Fibroblast of lung (primary cell): ENCODE measurements around the gene KCP. TPM values are rescaled to one million over a fixed set of nuclear protein-coding genes. Genes with fewer than 3 reads are reported as not detected.
A peak's percentile ranks its signal among the peaks of the same experiment; 100 is the strongest.

Source experiments
- DNase-seq, 2 donors: peaks; one replicate each; pipeline versions ENCODE4 v3.0.0 to v3.0.0-alpha.2; 2010; ENCODE audit warnings: low read depth in 2 of 2
- H2AFZ ChIP-seq: 2 replicates; pipeline ENCODE4 v1.5.1; 2012; ENCODE audit warnings: low read length, control low read depth, inconsistent platforms
- H3K27ac ChIP-seq: 2 replicates; pipeline ENCODE4 v1.5.1; 2011; ENCODE audit warnings: low read length, control low read depth; ENCODE audit not compliant: insufficient read depth
- H3K27me3 ChIP-seq: 2 replicates; pipeline ENCODE4 v1.5.1; 2011; ENCODE audit warnings: mild to moderate bottlenecking, low read length; ENCODE audit not compliant: control insufficient read depth, insufficient read depth
- H3K36me3 ChIP-seq: 2 replicates; pipeline ENCODE4 v1.5.1; 2011; ENCODE audit warnings: low read length; ENCODE audit not compliant: control insufficient read depth, insufficient read depth
- H3K4me1 ChIP-seq: 2 replicates; pipeline ENCODE4 v1.5.1; 2011; ENCODE audit warnings: low read length; ENCODE audit not compliant: control insufficient read depth, insufficient read depth; ENCODE audit errors: extremely low read depth
- H3K4me2 ChIP-seq: 2 replicates; pipeline ENCODE4 v1.5.1; 2011; ENCODE audit warnings: low read length, control low read depth; ENCODE audit not compliant: insufficient read depth; ENCODE audit errors: extremely low read depth
- H3K4me3 ChIP-seq, 4 experiments: fragments of 200-600 bp in 1 of 4; sonication (generic) in 1 of 4; replicated peaks in 1 of 4; 2 replicates each; pipeline ENCODE4 v1.5.1; 2011 to 2016; ENCODE audit warnings: low read length in 4 of 4, low read depth in 3 of 4, mild to moderate bottlenecking in 3 of 4, control low read depth in 2 of 4, inconsistent platforms in 1 of 4, mixed read lengths in 1 of 4; ENCODE audit not compliant: insufficient read depth in 1 of 4; ENCODE audit errors: control extremely low read depth in 1 of 4
- H3K79me2 ChIP-seq: 2 replicates; pipeline ENCODE4 v1.5.1; 2012; ENCODE audit warnings: mild to moderate bottlenecking, low read length, inconsistent platforms; ENCODE audit not compliant: control insufficient read depth, insufficient read depth
- H3K9ac ChIP-seq: 2 replicates; pipeline ENCODE4 v1.5.1; 2011; ENCODE audit warnings: mild to moderate bottlenecking, low read length, control low read depth; ENCODE audit not compliant: insufficient read depth
- H3K9me3 ChIP-seq: 2 replicates; pipeline ENCODE4 v1.5.1; 2012; ENCODE audit warnings: low read depth, low read length; ENCODE audit not compliant: control insufficient read depth, insufficient read depth
- H4K20me1 ChIP-seq: 2 replicates; pipeline ENCODE4 v1.5.1; 2011; ENCODE audit warnings: low read length; ENCODE audit not compliant: control insufficient read depth, insufficient read depth; ENCODE audit errors: extremely low read depth
- EZH2 ChIP-seq: IDR thresholded peaks from 2 replicates; pipeline ENCODE4 v1.5.1; 2012; ENCODE audit warnings: low read length, control low read depth, mild to moderate bottlenecking; ENCODE audit errors: missing control alignments
- polyA plus RNA-seq, 2 donors: library from polyadenylated mRNA; depleted of rRNA in 1 of 2; stranded (reverse) in 1 of 2; unstranded in 1 of 2; fragments of >200 nt; gene quantifications; 2 replicates each; pipeline ENCODE4 v1.2.1, GENCODE V29; 2011 to 2012; ENCODE audit warnings: missing spikeins in 1 of 2
- total RNA-seq: library from RNA; depleted of rRNA; stranded (reverse); fragments of >200 nt; gene quantifications from 2 replicates; pipeline ENCODE4 v1.2.1, GENCODE V29; 2014
- TF ChIP-seq, protein P1 (sequence below), 2 donors: IDR thresholded peaks in 1 of 2; conservative IDR thresholded peaks in 1 of 2; 1 replicate in 1 of 2; 2 replicates in 1 of 2; pipeline ENCODE4 v1.5.1; 2011 to 2012; ENCODE audit warnings: low read length in 2 of 2, control low read depth in 1 of 2, inconsistent platforms in 1 of 2, low read depth in 1 of 2, mild to moderate bottlenecking in 1 of 2

KCP gene
- total and polyA plus RNA-seq, 2 donors (not counting 1 experiment from before 2014, with no cell fraction given) = 0.08 to 0.50 TPM

DNA sequence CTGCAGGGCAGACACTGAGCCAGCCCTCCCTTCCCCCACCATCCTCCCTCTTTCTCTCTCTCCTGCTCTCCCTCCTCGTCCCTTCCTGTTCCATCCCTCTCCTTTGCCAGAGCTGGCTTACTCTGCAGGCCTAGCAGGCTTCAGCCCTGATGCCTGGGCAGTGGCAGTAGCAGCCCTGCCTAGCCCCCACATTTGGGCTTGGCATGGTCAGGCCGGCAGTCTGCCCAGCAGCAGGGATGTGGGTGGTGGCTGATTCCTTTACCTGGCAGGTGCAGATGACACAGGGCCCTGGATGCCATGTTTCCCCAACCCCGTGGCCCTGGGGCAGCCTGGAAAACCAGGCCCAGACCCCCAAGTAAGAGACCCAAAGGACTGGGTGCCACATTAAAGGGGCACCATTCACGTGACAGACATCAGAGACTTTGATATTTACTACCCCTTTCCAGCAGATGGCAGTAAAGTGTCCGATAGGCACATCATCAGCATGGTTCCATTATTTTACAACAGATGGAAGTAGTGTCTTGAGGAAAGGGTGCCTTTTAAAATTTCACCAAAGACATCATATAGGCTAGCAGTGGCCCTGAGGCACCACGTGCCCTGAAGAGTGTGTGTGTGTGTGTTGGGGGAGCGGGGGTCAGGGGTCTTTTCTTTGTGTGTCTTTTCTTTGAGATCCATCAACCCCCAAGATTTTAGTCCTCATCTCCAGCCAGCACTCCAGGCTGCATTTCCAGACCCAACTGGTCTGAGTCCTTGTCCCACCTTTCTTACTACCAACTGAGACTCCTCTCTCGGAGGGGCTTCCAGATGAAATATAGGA lies 5.9 kb downstream of the KCP start:
- Histone ChIP-seq H3K79me2 (no peaks in the 10 kb centered on the region), H3K27ac (no peak overlapping the region), H4K20me1 (no peaks in the 10 kb centered on the region), H3K4me2 (no peak overlapping the region), H3K27me3 (peaks cover 6% of the 10 kb centered on the region), H3K4me3 (no peak overlapping the region), H3K9ac (no peak overlapping the region), H3K9me3 (no peaks in the 10 kb centered on the region), H2AFZ (no peak overlapping the region), H3K36me3 (no peaks in the 10 kb centered on the region), H3K4me1 (no peaks in the 10 kb centered on the region)
- no peak for TF ChIP-seq EZH2
- TF ChIP-seq, protein P1, sequence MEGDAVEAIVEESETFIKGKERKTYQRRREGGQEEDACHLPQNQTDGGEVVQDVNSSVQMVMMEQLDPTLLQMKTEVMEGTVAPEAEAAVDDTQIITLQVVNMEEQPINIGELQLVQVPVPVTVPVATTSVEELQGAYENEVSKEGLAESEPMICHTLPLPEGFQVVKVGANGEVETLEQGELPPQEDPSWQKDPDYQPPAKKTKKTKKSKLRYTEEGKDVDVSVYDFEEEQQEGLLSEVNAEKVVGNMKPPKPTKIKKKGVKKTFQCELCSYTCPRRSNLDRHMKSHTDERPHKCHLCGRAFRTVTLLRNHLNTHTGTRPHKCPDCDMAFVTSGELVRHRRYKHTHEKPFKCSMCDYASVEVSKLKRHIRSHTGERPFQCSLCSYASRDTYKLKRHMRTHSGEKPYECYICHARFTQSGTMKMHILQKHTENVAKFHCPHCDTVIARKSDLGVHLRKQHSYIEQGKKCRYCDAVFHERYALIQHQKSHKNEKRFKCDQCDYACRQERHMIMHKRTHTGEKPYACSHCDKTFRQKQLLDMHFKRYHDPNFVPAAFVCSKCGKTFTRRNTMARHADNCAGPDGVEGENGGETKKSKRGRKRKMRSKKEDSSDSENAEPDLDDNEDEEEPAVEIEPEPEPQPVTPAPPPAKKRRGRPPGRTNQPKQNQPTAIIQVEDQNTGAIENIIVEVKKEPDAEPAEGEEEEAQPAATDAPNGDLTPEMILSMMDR (conservative IDR thresholded peaks at IDR 0.05 in 1 of 2, IDR thresholded peaks at IDR 0.05 in 1 of 2; ENCODE audit: low read depth in 1 of 2, low read length in 2 of 2) = peak; percentile 49 to 66
- DNase-seq = peak; percentile 35 to 66

DNA sequence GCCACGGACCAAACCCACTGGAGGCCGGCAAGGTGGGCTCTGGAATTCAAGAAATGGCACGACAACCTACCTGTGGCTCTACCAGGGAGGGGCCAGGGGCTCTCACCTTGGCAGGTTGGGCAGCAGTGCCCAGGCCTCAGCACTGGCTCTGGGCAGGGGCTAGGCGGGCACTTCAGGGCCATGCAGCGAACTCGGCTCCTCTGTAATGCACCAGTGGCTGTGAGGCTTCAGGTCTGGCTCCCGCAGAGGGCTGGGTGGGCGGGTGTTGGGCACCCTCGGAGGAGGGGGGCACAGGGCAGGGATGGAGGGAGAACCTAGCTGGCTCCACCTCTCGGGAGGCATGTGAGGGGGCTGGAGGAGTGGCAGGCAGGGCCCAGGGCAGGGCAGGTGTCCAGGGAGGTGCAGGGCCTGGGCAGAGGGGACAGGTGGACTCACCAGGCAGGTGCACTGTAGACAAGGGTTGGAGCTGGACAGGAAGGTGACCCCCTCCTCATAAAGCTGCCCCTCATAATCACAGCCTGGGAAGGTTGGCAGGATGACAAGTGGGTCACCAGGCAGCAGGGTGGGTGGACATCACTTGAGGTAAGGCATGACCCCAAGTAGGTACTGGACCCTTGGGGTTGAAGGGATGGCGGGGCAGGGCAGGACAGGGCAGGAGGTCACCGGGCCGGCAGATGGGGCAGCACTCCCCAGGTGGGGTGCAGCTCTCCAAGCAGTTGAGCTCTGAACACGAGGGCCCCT lies 6.7 kb downstream of the KCP start:
- TF ChIP-seq EZH2 = no peak
- TF ChIP-seq, protein P1 (conservative IDR thresholded peaks at IDR 0.05 in 1 of 2, IDR thresholded peaks at IDR 0.05 in 1 of 2; ENCODE audit: low read depth in 1 of 2, low read length in 2 of 2) = no peak
- no peak overlapping the region for H3K27ac ChIP-seq
- no peaks in the 10 kb centered on the region for H3K9me3 ChIP-seq
- H4K20me1 ChIP-seq = no peaks in the 10 kb centered on the region
- no peak overlapping the region for H2AFZ ChIP-seq
- H3K79me2 ChIP-seq = no peaks in the 10 kb centered on the region
- H3K27me3 ChIP-seq = peaks cover 2% of the 10 kb centered on the region
- no peak overlapping the region for H3K9ac ChIP-seq
- H3K36me3 ChIP-seq = no peaks in the 10 kb centered on the region
- no peak overlapping the region for H3K4me2 ChIP-seq
- no peaks in the 10 kb centered on the region for H3K4me1 ChIP-seq
- H3K4me3 ChIP-seq = no peak overlapping the region
- no peak for DNase-seq

DNA sequence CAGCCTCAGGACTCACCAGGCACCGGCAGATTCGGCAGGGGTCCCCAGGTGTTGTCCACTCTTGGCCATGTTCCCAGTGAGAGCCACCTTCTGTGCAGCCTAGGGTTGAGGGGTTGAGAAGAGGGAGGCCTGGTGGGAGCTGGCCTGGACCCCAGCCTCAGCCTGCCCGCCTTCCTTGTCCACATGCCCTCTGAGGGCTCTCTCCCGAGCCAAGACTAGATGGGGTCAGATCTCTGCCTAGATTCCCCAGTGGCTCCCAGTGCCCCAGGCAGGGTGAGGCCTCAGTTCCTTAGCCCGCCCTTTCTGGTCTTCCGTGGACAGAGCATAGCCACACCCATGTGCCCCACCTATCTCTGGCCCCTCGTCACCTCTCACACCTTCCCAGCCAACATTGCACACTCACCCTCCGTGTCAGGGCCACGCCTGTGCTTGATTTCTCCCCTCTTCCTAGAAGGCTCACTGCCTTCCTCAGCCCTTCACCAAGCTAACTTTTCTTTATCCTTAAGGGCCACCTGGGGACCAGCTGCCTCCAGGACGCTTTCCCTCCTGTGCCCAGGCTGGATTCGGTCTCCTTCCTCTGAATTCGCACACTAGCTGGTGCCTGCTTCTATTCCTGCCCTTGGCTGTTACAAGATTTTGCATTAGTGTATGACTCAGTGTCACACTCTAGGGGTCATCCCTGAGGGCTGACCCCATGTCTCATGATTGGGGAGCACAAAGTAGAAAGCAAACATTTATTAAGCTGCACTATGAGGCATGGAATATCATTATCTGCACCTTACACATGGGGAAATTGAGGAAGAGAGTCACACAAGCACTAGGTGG lies 7.5 kb downstream of the KCP start:
- no peaks in the 10 kb centered on the region for H3K36me3 ChIP-seq
- DNase-seq = peak in 1 of 2 donors; percentile 50
- H2AFZ ChIP-seq = no peak overlapping the region
- no peak overlapping the region for H3K9ac ChIP-seq
- no peaks in the 10 kb centered on the region for H3K9me3 ChIP-seq
- H3K4me3 ChIP-seq = no peak overlapping the region
- TF ChIP-seq, protein P1 (conservative IDR thresholded peaks at IDR 0.05 in 1 of 2, IDR thresholded peaks at IDR 0.05 in 1 of 2; ENCODE audit: low read depth in 1 of 2, low read length in 2 of 2) = no peak
- no peak for TF ChIP-seq EZH2
- H3K27me3 ChIP-seq = no peaks in the 10 kb centered on the region
- no peak overlapping the region for H3K27ac ChIP-seq
- no peaks in the 10 kb centered on the region for H3K4me1 ChIP-seq
- no peak overlapping the region for H3K4me2 ChIP-seq
- no peaks in the 10 kb centered on the region for H4K20me1 ChIP-seq
- H3K79me2 ChIP-seq = no peaks in the 10 kb centered on the region
